ENCODE measurements around the gene TNFSF12.

DNA sequence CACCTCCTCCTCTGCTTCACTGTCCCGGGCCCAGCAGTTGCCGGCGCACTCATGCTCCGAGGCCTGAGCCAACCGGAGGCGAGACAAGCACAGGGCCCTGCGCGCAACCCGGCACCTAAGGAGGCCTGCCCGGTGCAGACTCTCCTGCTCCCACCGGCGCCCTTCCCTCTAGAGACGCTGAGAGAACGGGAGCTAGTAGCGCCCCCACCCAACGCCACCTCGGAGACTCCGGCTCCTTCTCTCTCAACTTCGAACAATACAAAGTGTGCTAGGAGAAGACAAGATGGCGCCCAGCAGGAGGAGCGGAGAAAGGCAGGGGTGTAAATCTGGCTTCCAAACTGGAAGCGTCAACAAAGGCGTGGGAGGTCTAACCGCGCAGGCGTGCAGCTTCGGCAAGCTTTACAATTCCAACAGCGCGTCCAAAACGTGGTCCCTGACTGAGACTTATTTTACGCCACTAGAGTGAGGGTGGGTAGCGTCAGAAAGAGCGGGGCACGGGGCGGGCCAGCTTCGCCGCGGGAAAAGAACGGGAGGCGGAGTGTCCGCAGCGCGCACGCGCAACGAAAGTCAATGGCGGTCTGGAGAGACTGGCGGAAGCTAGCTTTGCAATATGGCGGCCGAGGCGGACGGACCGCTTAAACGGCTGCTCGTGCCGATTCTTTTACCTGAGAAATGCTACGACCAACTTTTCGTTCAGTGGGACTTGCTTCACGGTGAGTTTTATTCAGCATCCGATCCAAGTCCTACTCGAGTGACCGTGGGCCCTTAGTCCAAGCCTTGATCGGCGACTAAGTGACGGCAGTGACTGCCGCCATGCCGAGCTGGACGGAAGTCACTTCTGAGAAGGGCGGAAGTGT, 34.6 kb downstream of the TNFSF12 start, which contains the start of gene MPDU1:
- TF ChIP-seq EZH2phosphoT487 (IDR thresholded peaks at IDR 0.05; ENCODE audit: borderline replicate concordance, low read depth) (no peak), EP300 (IDR thresholded peaks at IDR 0.05; ENCODE audit: borderline replicate concordance in 1 of 2, low read depth in 1 of 2, low read length in 1 of 2) (no peak), GATA2 (CRISPR knock-in tag; IDR thresholded peaks at IDR 0.05) (no peak), CHD2 (IDR thresholded peaks at IDR 0.05; ENCODE audit: low read length, partially characterized antibody) (no peak), RFX5 (IDR thresholded peaks at IDR 0.05; ENCODE audit: low read length) (no peak), JUND (IDR thresholded peaks at IDR 0.05) (no peak; the same call in 1 of the 2 replicates), FOSL2 (IDR thresholded peaks at IDR 0.05; ENCODE audit: borderline replicate concordance, low read depth) (no peak), TAF1 (IDR thresholded peaks at IDR 0.05; ENCODE audit: borderline replicate concordance, low read depth, low read length) (peak; percentile 93; the same call in 1 of the 2 replicates), SMC3 (IDR thresholded peaks at IDR 0.05; ENCODE audit: low read depth, low read length) (no peak), POLR2AphosphoS5 (IDR thresholded peaks at IDR 0.05; ENCODE audit: low read depth, low read length) (peak; percentile 88)
- TF ChIP-seq, protein P1, sequence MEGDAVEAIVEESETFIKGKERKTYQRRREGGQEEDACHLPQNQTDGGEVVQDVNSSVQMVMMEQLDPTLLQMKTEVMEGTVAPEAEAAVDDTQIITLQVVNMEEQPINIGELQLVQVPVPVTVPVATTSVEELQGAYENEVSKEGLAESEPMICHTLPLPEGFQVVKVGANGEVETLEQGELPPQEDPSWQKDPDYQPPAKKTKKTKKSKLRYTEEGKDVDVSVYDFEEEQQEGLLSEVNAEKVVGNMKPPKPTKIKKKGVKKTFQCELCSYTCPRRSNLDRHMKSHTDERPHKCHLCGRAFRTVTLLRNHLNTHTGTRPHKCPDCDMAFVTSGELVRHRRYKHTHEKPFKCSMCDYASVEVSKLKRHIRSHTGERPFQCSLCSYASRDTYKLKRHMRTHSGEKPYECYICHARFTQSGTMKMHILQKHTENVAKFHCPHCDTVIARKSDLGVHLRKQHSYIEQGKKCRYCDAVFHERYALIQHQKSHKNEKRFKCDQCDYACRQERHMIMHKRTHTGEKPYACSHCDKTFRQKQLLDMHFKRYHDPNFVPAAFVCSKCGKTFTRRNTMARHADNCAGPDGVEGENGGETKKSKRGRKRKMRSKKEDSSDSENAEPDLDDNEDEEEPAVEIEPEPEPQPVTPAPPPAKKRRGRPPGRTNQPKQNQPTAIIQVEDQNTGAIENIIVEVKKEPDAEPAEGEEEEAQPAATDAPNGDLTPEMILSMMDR (IDR thresholded peaks at IDR 0.05) = no peak
- TF ChIP-seq, protein P2, sequence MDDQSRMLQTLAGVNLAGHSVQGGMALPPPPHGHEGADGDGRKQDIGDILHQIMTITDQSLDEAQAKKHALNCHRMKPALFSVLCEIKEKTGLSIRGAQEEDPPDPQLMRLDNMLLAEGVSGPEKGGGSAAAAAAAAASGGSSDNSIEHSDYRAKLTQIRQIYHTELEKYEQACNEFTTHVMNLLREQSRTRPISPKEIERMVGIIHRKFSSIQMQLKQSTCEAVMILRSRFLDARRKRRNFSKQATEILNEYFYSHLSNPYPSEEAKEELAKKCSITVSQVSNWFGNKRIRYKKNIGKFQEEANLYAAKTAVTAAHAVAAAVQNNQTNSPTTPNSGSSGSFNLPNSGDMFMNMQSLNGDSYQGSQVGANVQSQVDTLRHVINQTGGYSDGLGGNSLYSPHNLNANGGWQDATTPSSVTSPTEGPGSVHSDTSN (IDR thresholded peaks at IDR 0.05) = 0 out of 2 replicates have a peak, but pooled peaks have one; percentile 2
- TF ChIP-seq, protein P3, sequence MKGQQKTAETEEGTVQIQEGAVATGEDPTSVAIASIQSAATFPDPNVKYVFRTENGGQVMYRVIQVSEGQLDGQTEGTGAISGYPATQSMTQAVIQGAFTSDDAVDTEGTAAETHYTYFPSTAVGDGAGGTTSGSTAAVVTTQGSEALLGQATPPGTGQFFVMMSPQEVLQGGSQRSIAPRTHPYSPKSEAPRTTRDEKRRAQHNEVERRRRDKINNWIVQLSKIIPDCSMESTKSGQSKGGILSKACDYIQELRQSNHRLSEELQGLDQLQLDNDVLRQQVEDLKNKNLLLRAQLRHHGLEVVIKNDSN (IDR thresholded peaks at IDR 0.05; ENCODE audit: borderline replicate concordance, low read depth) = no peak
